NB4 (cell line): Measurements from ENCODE around the gene LCLAT1.

Experiments
- CTCF ChIP-seq: IDR thresholded peaks from one replicate; pipeline ENCODE4 v1.5.1; 2012; ENCODE audit warnings: low read depth, low read length
- POLR2A ChIP-seq: IDR thresholded peaks from 2 replicates; pipeline ENCODE4 v1.6.1; 2011; ENCODE audit warnings: mild to moderate bottlenecking; ENCODE audit not compliant: insufficient read length; ENCODE audit errors: extremely low read depth

GRCh38 chr2:30677861-30678385 is 230.9 kb downstream of the LCLAT1 start:
- no peak for TF ChIP-seq POLR2A
- no peak for TF ChIP-seq CTCF
